Keratinocyte (primary cell): Measurements from ENCODE around the gene ATG4D. TPM values are rescaled to one million over a fixed set of nuclear protein-coding genes. Genes with fewer than 3 reads are reported as not detected.
A peak's percentile ranks its signal among the peaks of the same experiment; 100 is the strongest.

ENCODE experiments used
- DNase-seq: peaks from one replicate; pipeline ENCODE4 v3.0.0-alpha.2; 2011; ENCODE audit warnings: low read depth, missing footprints, low spot score
- FAIRE-seq: peaks from 2 replicates; lab custom pipeline; 2011; peaks lifted over from hg19 to GRCh38; lab: Jason Lieb, UNC
- H2AFZ ChIP-seq: 2 replicates; pipeline ENCODE4 v1.6.0; 2012; ENCODE audit warnings: low read length, control low read depth, inconsistent platforms; ENCODE audit not compliant: control insufficient read depth
- H3K27ac ChIP-seq: 2 replicates; pipeline ENCODE4 v1.5.1; 2011; ENCODE audit warnings: low read length; ENCODE audit not compliant: control insufficient read depth, insufficient read depth
- H3K27me3 ChIP-seq: 3 replicates; pipeline ENCODE4 v1.6.0; 2011; ENCODE audit warnings: low read length; ENCODE audit not compliant: control insufficient read depth, insufficient read depth; ENCODE audit errors: extremely low read depth
- H3K36me3 ChIP-seq, 2 experiments: 2 replicates in 1 of 2; 3 replicates in 1 of 2; pipeline ENCODE4 v1.5.1; 2011; ENCODE audit warnings: low read length in 2 of 2, mild to moderate bottlenecking in 1 of 2; ENCODE audit not compliant: control insufficient read depth in 2 of 2, insufficient read depth in 2 of 2; ENCODE audit errors: extremely low read depth in 1 of 2
- H3K4me1 ChIP-seq: 3 replicates; pipeline ENCODE4 v1.5.1; 2011; ENCODE audit warnings: low read length; ENCODE audit not compliant: control insufficient read depth, insufficient read depth; ENCODE audit errors: extremely low read depth
- H3K4me2 ChIP-seq: 3 replicates; pipeline ENCODE4 v1.6.0; 2011; ENCODE audit warnings: low read depth, low read length; ENCODE audit not compliant: control insufficient read depth, insufficient read depth; ENCODE audit errors: extremely low read depth
- H3K4me3 ChIP-seq, 3 experiments: fragments of 200-600 bp in 1 of 3; sonication (generic) in 1 of 3; 2 replicates in 2 of 3; 3 replicates in 1 of 3; pipeline ENCODE4 v1.5.1; 2011 to 2016; ENCODE audit warnings: low read length in 3 of 3, mild to moderate bottlenecking in 3 of 3, control low read depth in 2 of 3, inconsistent platforms in 1 of 3, low read depth in 1 of 3, mixed read lengths in 1 of 3, mixed run types in 1 of 3, moderate library complexity in 1 of 3; ENCODE audit not compliant: control insufficient read depth in 2 of 3, insufficient read depth in 2 of 3; ENCODE audit errors: extremely low read depth in 1 of 3
- H3K79me2 ChIP-seq: 2 replicates; pipeline ENCODE4 v1.6.0; 2012; ENCODE audit warnings: low read length; ENCODE audit not compliant: control insufficient read depth, insufficient read depth
- H3K9ac ChIP-seq: 3 replicates; pipeline ENCODE4 v1.6.0; 2011; ENCODE audit warnings: low read length; ENCODE audit not compliant: control insufficient read depth, insufficient read depth; ENCODE audit errors: extremely low read depth
- H3K9me1 ChIP-seq: 3 replicates; pipeline ENCODE4 v1.6.0; 2011; ENCODE audit warnings: low read length; ENCODE audit not compliant: control insufficient read depth, insufficient read depth; ENCODE audit errors: extremely low read depth
- H3K9me3 ChIP-seq: 2 replicates; pipeline ENCODE4 v1.5.1; 2012; ENCODE audit warnings: low read depth, low read length; ENCODE audit not compliant: control insufficient read depth
- H4K20me1 ChIP-seq: 3 replicates; pipeline ENCODE4 v1.6.0; 2011; ENCODE audit warnings: low read length; ENCODE audit not compliant: control insufficient read depth, insufficient read depth; ENCODE audit errors: extremely low read depth
- CTCF ChIP-seq, 3 experiments: IDR thresholded peaks in 1 of 3; conservative IDR thresholded peaks in 1 of 3; optimal IDR thresholded peaks in 1 of 3; 2 replicates in 2 of 3; 3 replicates in 1 of 3; pipeline versions ENCODE3 to v1.5.1; 2011; ENCODE audit warnings: low read length in 3 of 3, mild to moderate bottlenecking in 3 of 3, moderate library complexity in 2 of 3, control low read depth in 1 of 3, inconsistent platforms in 1 of 3; ENCODE audit not compliant: insufficient read depth in 2 of 3; ENCODE audit errors: extremely low read depth in 1 of 3
- EZH2 ChIP-seq: IDR thresholded peaks from one replicate; pipeline ENCODE4 v1.6.1; 2012; ENCODE audit warnings: inconsistent platforms, mild to moderate bottlenecking, low read length, moderate library complexity
- dilution Hi-C: fragments of 300-500 bp; cut with MboI; formaldehyde crosslinking; loops from one replicate; pipeline ENCODE4 v1.7.0; 2020; ENCODE audit warnings: low sequenced_read_pairs; ENCODE audit not compliant: extremely low pct_ligation_motif_present
- polyA plus RNA-seq, 5 experiments: library from polyadenylated mRNA; depleted of rRNA in 3 of 5; stranded (reverse) in 3 of 5; stranded (forward) in 1 of 5; unstranded in 1 of 5; fragments of >200 nt; gene quantifications; 1 replicate in 1 of 5; 2 replicates in 3 of 5; 3 replicates in 1 of 5; pipeline versions ENCODE4 v1.2.1 to v1.2.3, GENCODE V29; 2011 to 2012; ENCODE audit warnings: missing spikeins in 2 of 5, low read depth in 1 of 5, low replicate concordance in 1 of 5

ATG4D gene
- polyA plus RNA-seq, 1 donor (not counting 4 experiments of a cell fraction or from before 2014, with no cell fraction given): 12.6 TPM

- Histone ChIP-seq H3K4me2 (peak overlapping the region; percentile 77), H3K9me1 (no peaks in the 10 kb centered on the region), H2AFZ (no peak overlapping the region), H3K27me3 (no peaks in the 10 kb centered on the region), H3K9me3 (no peaks in the 10 kb centered on the region), H3K9ac (no peak overlapping the region), H3K4me1 (peaks cover 31% of the 10 kb centered on the region), H3K27ac (no peak overlapping the region), H4K20me1 (no peaks in the 10 kb centered on the region), H3K79me2 (peaks cover 15% of the 10 kb centered on the region), H3K4me3 (peak overlapping the region; percentile 56 to 86 (median 68)), H3K36me3 (peaks cover 2 to 3% of the 10 kb centered on the region in 2 experiments)
- dilution Hi-C loops: no loop called here
- FAIRE-seq (no peak), DNase-seq (no peak)
- TF ChIP-seq CTCF (optimal IDR thresholded peaks at IDR 0.05 in 1 of 3, IDR thresholded peaks at IDR 0.05 in 1 of 3, conservative IDR thresholded peaks at IDR 0.05 in 1 of 3; ENCODE audit: extremely low read depth in 1 of 3, insufficient read depth in 2 of 3, low read length in 3 of 3): no peak
- no peak for TF ChIP-seq EZH2
Observed at GRCh38 chr19:10567656-10568055, 24.0 kb downstream of the ATG4D start.

GRCh38 chr19:10568062-10568825 is 24.5 kb downstream of the ATG4D start:
- Histone ChIP-seq H4K20me1 (no peaks in the 10 kb centered on the region), H3K4me3 (peak overlapping the region; percentile 56 to 86 (median 68)), H2AFZ (peak overlapping the region; percentile 52), H3K36me3 (peaks cover 0 to 2% of the 10 kb centered on the region in 2 experiments), H3K27ac (no peak overlapping the region), H3K79me2 (peaks cover 15% of the 10 kb centered on the region), H3K4me1 (peaks cover 31% of the 10 kb centered on the region), H3K27me3 (no peaks in the 10 kb centered on the region), H3K9me3 (no peaks in the 10 kb centered on the region), H3K9me1 (no peaks in the 10 kb centered on the region), H3K4me2 (peak overlapping the region; percentile 77), H3K9ac (peak overlapping the region; percentile 48)
- peak in 2 of 3 experiments; percentile 39 to 41 for TF ChIP-seq CTCF (optimal IDR thresholded peaks at IDR 0.05 in 1 of 3, IDR thresholded peaks at IDR 0.05 in 1 of 3, conservative IDR thresholded peaks at IDR 0.05 in 1 of 3; ENCODE audit: extremely low read depth in 1 of 3, insufficient read depth in 2 of 3, low read length in 3 of 3)
- TF ChIP-seq EZH2: no peak
- dilution Hi-C loops: no loop called here
- no peak for DNase-seq
- no peak for FAIRE-seq
